ENCODE data around the gene AGBL1.

AGBL1 gene

GRCh38 chr15:86634992-86635638, 555.4 kb downstream of the AGBL1 start:
- H3K4me3 ChIP-seq (ENCODE audit: low read depth, low read length): no peak overlapping the region
- TF ChIP-seq, protein P1, sequence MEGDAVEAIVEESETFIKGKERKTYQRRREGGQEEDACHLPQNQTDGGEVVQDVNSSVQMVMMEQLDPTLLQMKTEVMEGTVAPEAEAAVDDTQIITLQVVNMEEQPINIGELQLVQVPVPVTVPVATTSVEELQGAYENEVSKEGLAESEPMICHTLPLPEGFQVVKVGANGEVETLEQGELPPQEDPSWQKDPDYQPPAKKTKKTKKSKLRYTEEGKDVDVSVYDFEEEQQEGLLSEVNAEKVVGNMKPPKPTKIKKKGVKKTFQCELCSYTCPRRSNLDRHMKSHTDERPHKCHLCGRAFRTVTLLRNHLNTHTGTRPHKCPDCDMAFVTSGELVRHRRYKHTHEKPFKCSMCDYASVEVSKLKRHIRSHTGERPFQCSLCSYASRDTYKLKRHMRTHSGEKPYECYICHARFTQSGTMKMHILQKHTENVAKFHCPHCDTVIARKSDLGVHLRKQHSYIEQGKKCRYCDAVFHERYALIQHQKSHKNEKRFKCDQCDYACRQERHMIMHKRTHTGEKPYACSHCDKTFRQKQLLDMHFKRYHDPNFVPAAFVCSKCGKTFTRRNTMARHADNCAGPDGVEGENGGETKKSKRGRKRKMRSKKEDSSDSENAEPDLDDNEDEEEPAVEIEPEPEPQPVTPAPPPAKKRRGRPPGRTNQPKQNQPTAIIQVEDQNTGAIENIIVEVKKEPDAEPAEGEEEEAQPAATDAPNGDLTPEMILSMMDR (IDR thresholded peaks at IDR 0.05; ENCODE audit: borderline replicate concordance, insufficient read depth, low read depth, low read length): no peak

- TF ChIP-seq, protein P1 (IDR thresholded peaks at IDR 0.05; ENCODE audit: borderline replicate concordance, insufficient read depth, low read depth, low read length): no peak
Observed at GRCh38 chr15:86644339-86644738, 564.7 kb downstream of the AGBL1 start.

DNA sequence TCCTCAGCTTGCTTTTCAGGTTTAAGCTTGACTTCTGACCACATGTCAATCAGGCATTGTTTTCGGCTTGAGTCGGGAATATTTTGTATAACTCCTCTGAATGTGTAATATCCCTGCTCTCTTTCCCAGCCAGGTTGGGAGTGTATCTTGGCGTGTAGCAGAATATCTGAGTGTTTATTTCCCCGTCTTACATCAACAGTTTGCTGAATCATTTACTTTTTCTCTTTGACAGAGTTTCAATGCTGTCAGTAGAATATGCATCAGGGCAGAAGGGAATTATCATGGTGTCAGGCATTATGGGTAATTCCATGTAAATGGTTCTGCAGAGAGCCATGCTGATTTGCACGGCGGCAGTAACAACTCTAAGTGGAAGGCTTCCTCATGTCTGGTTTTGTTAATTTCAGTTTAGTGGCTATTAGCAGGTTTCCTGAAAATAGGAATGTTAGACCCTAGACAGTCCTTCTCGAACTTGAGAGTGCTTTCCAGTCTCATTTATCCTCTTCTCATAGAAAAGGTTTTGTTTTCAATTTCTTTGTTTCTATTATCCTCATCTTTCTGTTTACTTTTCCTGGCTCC, 566.3 kb downstream of the AGBL1 start:
- no peak overlapping the region for H3K4me3 ChIP-seq (ENCODE audit: low read depth, low read length)
- TF ChIP-seq, protein P1 (IDR thresholded peaks at IDR 0.05; ENCODE audit: borderline replicate concordance, insufficient read depth, low read depth, low read length): no peak

More at GRCh38 chr15:86644339-86644738, 564.7 kb downstream of the AGBL1 start:
- H3K4me3 ChIP-seq (ENCODE audit: low read depth, low read length): no peak overlapping the region

DNA sequence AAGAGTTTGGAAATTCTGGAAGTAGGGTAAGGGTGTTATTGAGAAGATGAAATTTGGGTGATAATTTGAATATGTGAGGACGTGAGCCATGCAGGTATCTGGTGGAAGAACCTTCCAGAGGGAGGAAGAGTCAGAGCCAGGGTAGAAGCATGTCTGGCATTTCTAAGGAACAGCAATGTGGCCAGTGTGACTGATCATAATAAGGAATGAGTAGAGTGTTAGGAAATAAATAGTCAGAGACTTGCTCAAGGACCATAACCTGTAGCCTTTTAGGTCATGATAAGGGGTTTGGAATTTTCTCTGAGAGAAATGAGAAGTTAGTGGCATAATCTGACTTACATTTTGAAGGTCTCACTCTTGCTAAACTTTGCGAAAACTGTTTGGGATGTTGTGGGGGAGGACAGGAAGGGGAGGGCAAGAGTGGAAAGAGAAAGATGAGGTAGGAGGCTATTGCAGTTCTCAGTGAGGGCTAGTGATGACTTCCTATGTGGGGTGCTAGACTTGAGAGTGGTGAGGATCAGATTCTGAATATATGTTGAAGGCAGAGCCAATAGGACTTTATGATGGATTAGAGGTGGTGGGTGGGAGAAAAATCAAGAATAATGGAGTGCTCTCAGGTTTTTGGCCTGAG, 568.3 kb downstream of the AGBL1 start:
- TF ChIP-seq, protein P1 (IDR thresholded peaks at IDR 0.05; ENCODE audit: borderline replicate concordance, insufficient read depth, low read depth, low read length): no peak
- no peak overlapping the region for H3K4me3 ChIP-seq (ENCODE audit: low read depth, low read length)

- TF ChIP-seq, protein P1 (IDR thresholded peaks at IDR 0.05; ENCODE audit: borderline replicate concordance, insufficient read depth, low read depth, low read length): no peak
Observed at GRCh38 chr15:86649277-86649676, 569.6 kb downstream of the AGBL1 start.

DNA sequence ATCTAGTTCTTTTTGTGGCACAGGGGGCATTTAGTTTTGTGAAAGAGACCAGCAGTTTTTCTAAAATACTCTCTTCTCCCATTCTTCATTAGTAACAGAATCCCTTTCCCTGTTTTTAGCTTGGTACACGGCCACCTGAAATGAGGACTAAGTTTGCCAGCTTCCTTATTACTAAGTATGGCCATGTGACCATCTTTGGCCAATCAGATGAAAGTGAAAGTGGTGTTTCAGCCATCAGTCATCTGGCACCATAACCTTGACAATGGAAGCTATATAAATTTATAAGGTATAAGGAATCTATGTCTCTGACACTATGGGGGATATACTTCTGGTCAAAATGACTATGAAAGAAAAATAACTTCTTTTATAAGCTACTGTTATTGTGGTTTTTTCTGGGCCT, 570.4 kb downstream of the AGBL1 start:
- TF ChIP-seq, protein P1 (IDR thresholded peaks at IDR 0.05; ENCODE audit: borderline replicate concordance, insufficient read depth, low read depth, low read length): no peak
- no peak overlapping the region for H3K4me3 ChIP-seq (ENCODE audit: low read depth, low read length)

More at GRCh38 chr15:86649277-86649676, 569.6 kb downstream of the AGBL1 start:
- no peak overlapping the region for H3K4me3 ChIP-seq (ENCODE audit: low read depth, low read length)

All from GM12875 (cell line).